ENCODE results near the gene PHEX. TPM values are rescaled to one million over a fixed set of nuclear protein-coding genes. Genes with fewer than 3 reads are reported as not detected.

PHEX gene
- total RNA-seq, 2 donors from 2014 or later, result 0.32 to 0.91 TPM

DNA sequence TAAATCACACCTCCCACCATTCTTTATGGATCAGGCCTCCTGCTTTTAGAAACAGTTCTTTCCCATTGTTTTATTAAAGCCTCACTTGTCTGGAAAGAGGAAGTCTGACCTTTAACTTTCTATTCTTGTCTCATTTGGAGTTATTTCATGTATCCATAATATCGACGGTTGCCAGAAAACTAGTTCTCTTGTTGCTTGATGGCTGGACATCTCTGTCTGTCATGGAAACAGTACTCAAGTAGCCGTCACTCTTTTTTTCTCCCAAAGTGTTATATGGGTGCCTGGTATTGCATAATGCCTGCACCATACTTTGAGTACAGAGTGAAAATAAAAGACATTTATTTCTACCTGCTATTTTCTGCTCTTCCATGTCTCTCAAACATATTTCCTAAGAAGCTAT lies 61.4 kb downstream of the PHEX start:
- H3K4me1 Mint-ChIP-seq, result no peaks in the 10 kb centered on the region
- H3K4me3 Mint-ChIP-seq, result no peak overlapping the region
- no peaks in the 10 kb centered on the region for H3K9me3 ChIP-seq (ENCODE audit: control insufficient read depth, low read length, poor library complexity, severe bottlenecking)
- H3K27ac Mint-ChIP-seq, result no peak overlapping the region
- ATAC-seq (no peak), DNase-seq (no peak)
- H3K27me3 Mint-ChIP-seq, result no peaks in the 10 kb centered on the region
- H3K36me3 Mint-ChIP-seq (ENCODE audit: low read depth), result peaks cover 3% of the 10 kb centered on the region

DNA sequence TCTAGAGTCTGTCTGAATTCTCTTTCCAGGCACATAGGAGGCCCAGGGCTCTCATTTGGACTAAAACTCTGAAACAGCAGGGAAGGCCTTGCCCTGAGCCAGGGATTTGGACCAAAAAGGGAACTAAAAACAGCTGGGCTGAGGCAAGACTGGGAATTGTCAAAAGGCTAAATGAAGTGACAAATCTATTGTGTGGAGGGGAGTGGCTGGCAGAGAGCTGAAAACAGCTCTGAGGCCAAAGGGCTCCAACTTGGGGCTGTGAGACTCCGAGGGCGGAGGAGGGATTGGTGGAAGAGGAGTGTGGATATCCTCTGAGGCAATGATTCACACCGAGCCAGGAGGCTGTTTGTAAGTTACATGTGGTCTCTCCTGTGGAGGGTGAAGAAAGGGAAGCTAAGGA lies 63.2 kb downstream of the PHEX start:
- H3K4me1 Mint-ChIP-seq, result no peaks in the 10 kb centered on the region
- ATAC-seq, result no peak
- H3K36me3 Mint-ChIP-seq (ENCODE audit: low read depth), result peaks cover 3% of the 10 kb centered on the region
- H3K27me3 Mint-ChIP-seq, result no peaks in the 10 kb centered on the region
- H3K4me3 Mint-ChIP-seq, result no peak overlapping the region
- no peak overlapping the region for H3K27ac Mint-ChIP-seq
- no peak for DNase-seq
- H3K9me3 ChIP-seq (ENCODE audit: control insufficient read depth, low read length, poor library complexity, severe bottlenecking), result no peaks in the 10 kb centered on the region

DNA sequence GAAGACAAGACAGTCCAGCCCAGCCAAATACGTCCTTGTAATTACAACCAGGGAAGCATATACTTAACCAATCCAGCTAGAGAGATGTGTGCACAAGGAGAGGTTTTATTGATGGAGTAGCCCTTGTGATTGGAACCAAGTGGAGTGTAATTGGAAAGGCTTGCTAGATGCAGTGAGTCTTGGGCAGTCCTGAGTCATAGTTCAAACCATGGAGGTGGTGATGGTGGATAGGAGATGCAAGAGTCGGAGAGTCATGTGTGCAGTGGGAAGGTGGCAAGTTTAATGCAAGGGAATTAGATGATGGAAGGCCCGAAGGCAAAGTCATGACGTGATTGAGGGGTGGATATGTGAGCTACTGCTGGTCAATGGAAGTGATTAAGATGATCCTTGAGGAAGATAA lies 63.7 kb downstream of the PHEX start:
- H3K9me3 ChIP-seq (ENCODE audit: control insufficient read depth, low read length, poor library complexity, severe bottlenecking), result no peaks in the 10 kb centered on the region
- H3K27ac Mint-ChIP-seq, result no peak overlapping the region
- H3K4me1 Mint-ChIP-seq, result no peaks in the 10 kb centered on the region
- no peak for DNase-seq
- H3K27me3 Mint-ChIP-seq, result no peaks in the 10 kb centered on the region
- H3K4me3 Mint-ChIP-seq, result no peak overlapping the region
- no peak for ATAC-seq
- H3K36me3 Mint-ChIP-seq (ENCODE audit: low read depth), result peaks cover 3% of the 10 kb centered on the region

DNA sequence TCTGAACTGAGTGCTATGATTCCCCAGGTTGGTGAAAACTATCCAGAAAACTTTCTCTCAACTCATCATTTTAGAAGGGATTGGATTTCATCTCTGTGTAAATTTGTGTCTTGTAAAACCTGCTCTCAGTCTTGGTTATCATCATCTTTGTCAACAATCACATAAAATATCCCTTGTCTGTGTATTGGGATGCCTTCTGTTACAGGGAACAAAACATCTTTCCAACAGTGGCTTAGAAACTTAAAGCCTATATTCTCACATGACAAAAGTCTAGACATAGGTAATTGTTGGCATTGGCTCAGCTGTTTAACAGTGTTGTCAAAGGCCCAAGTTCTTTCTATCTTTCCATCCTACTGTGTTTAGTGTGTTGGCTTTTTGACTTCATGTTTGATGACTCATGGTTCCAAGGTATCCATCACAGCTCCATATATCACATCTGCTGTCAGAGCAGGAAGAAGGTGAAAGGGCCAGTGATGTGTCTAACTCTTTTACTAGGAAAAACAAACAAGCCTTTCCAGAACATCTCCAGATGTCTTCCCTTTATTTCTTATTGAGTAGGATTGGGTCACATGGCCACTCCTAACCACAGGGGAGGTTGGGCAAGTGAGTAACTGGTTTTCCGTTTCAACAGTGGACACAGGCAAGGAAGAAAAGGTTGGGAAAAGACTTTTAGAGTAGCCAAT lies 65.0 kb downstream of the PHEX start:
- no peaks in the 10 kb centered on the region for H3K4me1 Mint-ChIP-seq
- no peak overlapping the region for H3K27ac Mint-ChIP-seq

DNA sequence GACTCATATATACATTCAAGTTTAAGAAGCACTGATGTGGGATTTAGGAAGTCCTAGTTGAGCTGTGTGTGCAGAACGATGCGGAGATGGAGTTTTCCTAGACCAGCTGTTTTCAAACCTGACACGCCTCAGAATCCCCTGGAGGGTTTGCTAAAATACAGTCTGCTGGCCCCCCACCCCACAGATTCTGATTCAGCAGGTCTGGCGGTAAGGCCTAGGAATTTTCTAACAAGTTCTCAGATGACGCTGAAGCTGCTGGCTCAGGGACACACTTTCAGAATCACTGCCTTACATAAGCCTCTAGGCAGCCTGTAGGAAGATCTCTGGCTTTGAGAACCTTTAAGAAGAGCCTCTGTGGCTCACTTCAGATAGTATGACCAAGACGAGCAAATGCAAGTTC lies 73.1 kb downstream of the PHEX start:
- Mint-ChIP-seq H3K36me3 (ENCODE audit: low read depth) (no peaks in the 10 kb centered on the region), H3K27me3 (no peaks in the 10 kb centered on the region), H3K4me3 (no peak overlapping the region), H3K4me1 (no peaks in the 10 kb centered on the region), H3K27ac (no peak overlapping the region)
- no peaks in the 10 kb centered on the region for H3K9me3 ChIP-seq (ENCODE audit: control insufficient read depth, low read length, poor library complexity, severe bottlenecking)
- ATAC-seq, result no peak
- DNase-seq, result no peak

More for the DNA sequence above, 65.0 kb downstream of the PHEX start:
- H3K9me3 ChIP-seq (ENCODE audit: control insufficient read depth, low read length, poor library complexity, severe bottlenecking), result no peaks in the 10 kb centered on the region
- H3K4me3 Mint-ChIP-seq, result no peak overlapping the region
- H3K36me3 Mint-ChIP-seq (ENCODE audit: low read depth), result peaks cover 3% of the 10 kb centered on the region
- DNase-seq (no peak), ATAC-seq (no peak)
- H3K27me3 Mint-ChIP-seq, result no peaks in the 10 kb centered on the region

DNA sequence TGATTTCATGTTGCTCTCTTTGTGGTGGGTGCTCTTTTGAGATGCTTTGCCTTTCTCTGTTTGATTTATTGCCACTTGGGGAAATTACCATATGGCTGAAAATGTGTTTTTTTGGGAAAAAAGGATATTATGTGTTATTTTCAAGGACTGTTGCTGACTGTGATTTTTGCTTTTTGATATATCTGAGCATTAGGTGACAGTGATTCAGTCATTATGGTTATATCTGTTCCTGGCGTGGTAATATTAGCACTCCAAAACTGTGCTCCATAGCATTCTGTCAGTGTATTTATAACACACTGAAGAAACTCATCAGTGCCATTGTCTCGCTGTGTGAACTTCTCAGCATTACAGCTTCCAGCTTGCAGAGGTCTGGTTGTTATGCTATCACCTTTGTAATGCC lies 73.8 kb downstream of the PHEX start:
- no peaks in the 10 kb centered on the region for H3K36me3 Mint-ChIP-seq (ENCODE audit: low read depth)
- ATAC-seq, result no peak
- H3K4me1 Mint-ChIP-seq, result no peaks in the 10 kb centered on the region
- no peak for DNase-seq
- no peak overlapping the region for H3K27ac Mint-ChIP-seq
- H3K4me3 Mint-ChIP-seq, result no peak overlapping the region
- H3K9me3 ChIP-seq (ENCODE audit: control insufficient read depth, low read length, poor library complexity, severe bottlenecking), result no peaks in the 10 kb centered on the region
- H3K27me3 Mint-ChIP-seq, result no peaks in the 10 kb centered on the region

DNA sequence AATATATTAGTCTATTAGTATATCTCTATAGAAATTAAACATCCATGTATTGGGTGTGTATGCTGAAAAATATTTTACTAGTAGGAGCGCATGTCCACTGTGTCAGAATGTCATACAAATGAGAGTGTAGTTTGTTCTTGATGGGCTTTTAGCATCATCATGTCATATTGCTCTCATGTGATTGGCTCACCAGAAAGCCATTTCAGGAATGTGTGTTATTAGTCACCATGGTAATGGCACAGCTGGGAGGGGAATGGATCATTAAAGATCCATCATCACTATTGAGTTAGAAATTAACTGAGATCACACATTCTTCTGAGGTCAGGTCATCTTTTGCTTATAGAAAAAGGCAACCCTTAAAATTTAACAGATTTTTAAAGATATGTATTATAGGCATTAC lies 77.3 kb downstream of the PHEX start:
- Mint-ChIP-seq H3K27ac (no peak overlapping the region), H3K36me3 (ENCODE audit: low read depth) (no peaks in the 10 kb centered on the region), H3K27me3 (no peaks in the 10 kb centered on the region), H3K4me3 (no peak overlapping the region), H3K4me1 (no peaks in the 10 kb centered on the region)
- H3K9me3 ChIP-seq (ENCODE audit: control insufficient read depth, low read length, poor library complexity, severe bottlenecking), result no peaks in the 10 kb centered on the region
- ATAC-seq (no peak), DNase-seq (no peak)

DNA sequence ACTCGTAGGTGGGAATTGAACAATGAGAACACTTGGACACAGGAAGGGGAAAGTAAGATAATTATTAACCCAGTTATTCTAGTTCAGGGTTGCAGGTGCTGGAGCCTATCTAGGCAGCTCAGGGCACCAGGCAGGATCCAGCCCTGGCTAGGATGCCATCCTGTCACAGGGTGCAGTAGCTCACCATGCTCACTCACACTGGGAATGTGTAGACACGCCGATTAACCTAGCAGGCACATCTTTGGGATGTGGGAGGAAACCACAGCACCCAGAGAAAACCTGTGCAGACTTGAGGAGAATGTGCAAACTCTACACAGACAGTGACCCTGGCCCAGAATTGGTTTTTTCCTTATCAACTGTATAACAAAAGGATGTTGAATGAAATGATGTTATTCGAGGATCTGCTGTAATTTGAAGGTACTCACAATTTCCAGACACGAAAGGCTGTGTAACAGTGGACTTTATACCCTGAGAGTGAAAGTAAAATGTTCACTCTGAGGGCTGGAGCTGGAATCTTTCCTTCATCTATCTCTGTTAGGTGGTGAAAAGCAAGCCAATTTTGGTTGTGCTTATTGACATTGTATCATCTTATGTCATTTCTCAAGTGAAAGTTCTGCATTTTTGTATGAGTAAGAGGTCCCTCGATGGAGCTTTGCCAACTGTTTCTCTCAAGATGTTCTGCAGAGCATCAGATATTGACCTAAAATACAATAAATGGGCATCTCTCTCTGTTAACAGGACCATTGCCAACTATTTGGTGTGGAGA lies 78.8 kb downstream of the PHEX start:
- ATAC-seq (no peak), DNase-seq (no peak)
- no peak overlapping the region for H3K4me3 Mint-ChIP-seq
- no peaks in the 10 kb centered on the region for H3K9me3 ChIP-seq (ENCODE audit: control insufficient read depth, low read length, poor library complexity, severe bottlenecking)
- H3K27me3 Mint-ChIP-seq, result no peaks in the 10 kb centered on the region
- H3K4me1 Mint-ChIP-seq, result no peaks in the 10 kb centered on the region
- H3K36me3 Mint-ChIP-seq (ENCODE audit: low read depth), result peaks cover 2% of the 10 kb centered on the region
- no peak overlapping the region for H3K27ac Mint-ChIP-seq

DNA sequence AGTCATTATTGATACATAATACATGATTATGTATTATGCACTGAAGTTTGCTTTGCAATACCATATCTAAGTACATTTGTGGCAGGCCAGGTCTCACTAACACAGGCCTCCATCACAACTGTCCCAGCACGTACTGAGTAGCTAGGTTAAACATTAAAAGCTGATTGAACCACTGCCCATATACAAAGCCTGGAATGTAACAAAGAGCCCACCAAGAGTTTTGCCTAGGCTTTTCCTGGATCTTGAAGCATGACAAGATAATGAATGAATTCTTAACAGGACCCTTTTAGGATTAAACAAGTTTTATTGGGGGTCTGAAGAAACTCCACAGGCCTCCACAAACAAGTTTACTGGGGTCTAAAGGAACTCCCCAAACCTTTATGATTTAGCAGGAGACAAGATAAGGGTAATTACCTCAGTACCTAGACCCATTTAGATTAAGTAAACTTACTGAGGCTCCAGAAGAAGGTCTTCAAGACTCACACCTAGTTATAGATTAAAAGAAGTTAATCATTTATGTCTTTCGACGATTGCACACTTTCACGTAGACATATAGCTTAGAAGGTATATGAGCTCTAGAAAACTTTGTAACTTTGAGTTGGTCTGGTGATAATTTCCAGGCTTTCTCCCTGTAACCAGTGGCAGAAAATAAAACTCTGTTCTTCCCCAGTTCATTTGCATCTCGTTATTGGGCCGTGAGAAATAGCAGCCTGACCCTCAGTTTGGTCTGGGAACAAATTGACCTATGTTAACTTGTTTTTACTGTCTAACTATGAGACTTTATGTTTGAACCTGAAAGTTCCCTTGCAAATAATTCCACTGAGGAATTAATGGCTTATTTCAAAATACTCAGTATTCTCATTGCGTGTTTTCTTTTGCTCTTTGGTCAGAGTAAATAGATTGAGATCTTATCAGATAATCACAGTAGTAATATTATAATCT lies 84.8 kb downstream of the PHEX start:
- Mint-ChIP-seq H3K4me1 (no peaks in the 10 kb centered on the region), H3K27me3 (no peaks in the 10 kb centered on the region), H3K27ac (no peak overlapping the region), H3K36me3 (ENCODE audit: low read depth) (peaks cover 2% of the 10 kb centered on the region), H3K4me3 (no peak overlapping the region)
- ATAC-seq (no peak), DNase-seq (no peak)
- H3K9me3 ChIP-seq (ENCODE audit: control insufficient read depth, low read length, poor library complexity, severe bottlenecking), result no peaks in the 10 kb centered on the region

DNA sequence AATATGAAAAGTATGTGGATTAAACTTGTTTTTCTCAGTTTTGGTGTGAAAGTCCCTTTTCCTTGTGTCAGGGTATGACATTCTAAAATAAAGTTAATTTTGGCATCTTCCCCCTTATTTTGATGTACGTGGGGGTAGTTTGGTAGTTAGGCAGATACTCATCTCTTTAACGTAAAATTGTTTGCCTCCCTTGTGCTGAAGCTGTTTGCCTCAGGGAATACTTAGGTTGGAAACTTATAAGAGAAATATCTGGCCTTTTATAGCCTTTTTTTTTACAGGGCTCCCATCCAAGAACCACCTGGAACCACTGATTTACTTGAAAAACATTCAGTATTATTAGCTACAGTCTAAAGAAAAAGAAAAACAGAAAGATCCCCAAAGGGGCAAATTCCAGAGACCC lies 85.5 kb downstream of the PHEX start:
- H3K27ac Mint-ChIP-seq, result no peak overlapping the region

DNA sequence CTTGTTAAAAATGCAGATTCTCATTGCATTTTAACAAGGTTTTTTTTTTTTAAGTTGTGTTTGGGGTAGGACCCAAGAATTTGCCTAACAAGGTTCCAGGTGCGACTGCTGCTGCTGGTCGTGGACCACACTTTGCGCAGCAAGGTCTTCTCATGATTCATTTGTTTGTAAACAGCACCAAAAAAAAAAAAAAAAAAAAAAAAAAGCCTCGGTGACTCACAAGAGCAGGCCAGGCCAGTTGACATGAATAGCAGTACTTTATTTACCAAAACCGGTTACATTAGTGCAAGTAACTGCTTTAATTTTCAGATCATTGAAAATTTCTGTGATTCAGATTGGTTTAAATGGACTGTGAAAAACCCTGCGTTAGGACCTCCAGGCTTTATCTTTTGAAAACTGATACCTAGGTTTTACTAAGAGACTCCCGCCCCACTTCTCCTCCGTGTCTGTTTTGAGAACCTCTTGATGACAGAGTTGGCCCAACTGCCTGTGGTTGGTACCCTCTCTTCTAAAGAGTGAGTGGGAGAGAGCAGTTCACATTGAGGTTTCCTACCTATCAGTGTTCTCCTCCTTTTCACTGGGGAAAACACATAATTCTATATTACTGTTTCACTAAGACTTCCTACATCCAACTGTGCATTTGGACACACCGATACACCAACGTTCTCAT lies 86.2 kb downstream of the PHEX start:
- no peaks in the 10 kb centered on the region for H3K27me3 Mint-ChIP-seq
- H3K9me3 ChIP-seq (ENCODE audit: control insufficient read depth, low read length, poor library complexity, severe bottlenecking), result no peaks in the 10 kb centered on the region
- ATAC-seq (no peak), DNase-seq (no peak)
- no peaks in the 10 kb centered on the region for H3K4me1 Mint-ChIP-seq
- no peak overlapping the region for H3K4me3 Mint-ChIP-seq
- H3K36me3 Mint-ChIP-seq (ENCODE audit: low read depth), result peaks cover 2% of the 10 kb centered on the region
- no peak overlapping the region for H3K27ac Mint-ChIP-seq

More for the DNA sequence above, 85.5 kb downstream of the PHEX start:
- no peaks in the 10 kb centered on the region for H3K27me3 Mint-ChIP-seq
- DNase-seq (no peak), ATAC-seq (no peak)
- peaks cover 2% of the 10 kb centered on the region for H3K36me3 Mint-ChIP-seq (ENCODE audit: low read depth)
- no peak overlapping the region for H3K4me3 Mint-ChIP-seq
- no peaks in the 10 kb centered on the region for H3K9me3 ChIP-seq (ENCODE audit: control insufficient read depth, low read length, poor library complexity, severe bottlenecking)
- no peaks in the 10 kb centered on the region for H3K4me1 Mint-ChIP-seq

DNA sequence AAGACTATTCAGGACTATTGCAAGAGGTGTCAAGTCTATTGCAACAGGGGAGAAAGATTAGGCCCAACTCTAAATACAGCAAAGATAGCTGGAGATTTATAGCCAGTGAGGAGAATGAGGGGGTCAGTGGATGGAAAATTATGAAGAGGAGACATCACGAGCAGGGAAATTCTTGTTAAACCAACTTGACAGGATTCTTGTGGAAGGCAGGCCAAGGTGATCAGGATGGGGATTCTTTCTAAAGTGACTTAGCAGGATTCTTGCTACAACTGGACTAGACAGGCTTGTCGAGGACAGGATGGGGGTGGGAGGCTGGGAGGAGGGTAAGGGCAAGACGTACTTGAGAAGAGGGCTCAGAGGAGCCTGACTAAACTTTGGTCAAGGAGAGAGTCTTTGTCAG lies 89.0 kb downstream of the PHEX start:
- no peaks in the 10 kb centered on the region for H3K27me3 Mint-ChIP-seq
- H3K9me3 ChIP-seq (ENCODE audit: control insufficient read depth, low read length, poor library complexity, severe bottlenecking), result no peaks in the 10 kb centered on the region
- H3K4me1 Mint-ChIP-seq, result no peaks in the 10 kb centered on the region
- ATAC-seq (no peak), DNase-seq (no peak)
- H3K36me3 Mint-ChIP-seq (ENCODE audit: low read depth), result no peaks in the 10 kb centered on the region
- H3K4me3 Mint-ChIP-seq, result no peak overlapping the region
- no peak overlapping the region for H3K27ac Mint-ChIP-seq

DNA sequence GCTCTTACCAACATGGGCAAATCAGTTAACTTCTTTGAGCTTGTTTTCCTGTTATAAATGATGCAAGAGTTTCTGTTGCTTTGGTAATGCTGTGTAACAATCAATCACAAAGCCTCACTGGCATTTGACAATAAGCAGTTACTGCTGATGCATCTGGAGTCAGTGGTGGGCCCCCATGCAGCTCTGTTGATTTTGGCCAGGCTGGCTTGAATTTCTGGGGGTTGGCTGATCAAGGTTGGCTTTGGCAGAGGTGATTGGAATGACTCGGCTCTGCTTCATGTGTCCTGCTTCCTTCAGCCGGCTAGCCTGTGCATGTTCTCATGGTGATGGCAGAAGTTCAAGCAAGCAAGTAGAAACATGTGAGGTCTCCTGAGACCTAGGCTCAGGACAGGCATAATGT lies 90.4 kb downstream of the PHEX start:
- no peaks in the 10 kb centered on the region for H3K9me3 ChIP-seq (ENCODE audit: control insufficient read depth, low read length, poor library complexity, severe bottlenecking)
- Mint-ChIP-seq H3K27me3 (no peaks in the 10 kb centered on the region), H3K36me3 (ENCODE audit: low read depth) (no peaks in the 10 kb centered on the region), H3K4me1 (no peaks in the 10 kb centered on the region), H3K4me3 (no peak overlapping the region), H3K27ac (no peak overlapping the region)
- DNase-seq (no peak), ATAC-seq (no peak)
